ENCODE data around the gene LYSMD1.

DNA sequence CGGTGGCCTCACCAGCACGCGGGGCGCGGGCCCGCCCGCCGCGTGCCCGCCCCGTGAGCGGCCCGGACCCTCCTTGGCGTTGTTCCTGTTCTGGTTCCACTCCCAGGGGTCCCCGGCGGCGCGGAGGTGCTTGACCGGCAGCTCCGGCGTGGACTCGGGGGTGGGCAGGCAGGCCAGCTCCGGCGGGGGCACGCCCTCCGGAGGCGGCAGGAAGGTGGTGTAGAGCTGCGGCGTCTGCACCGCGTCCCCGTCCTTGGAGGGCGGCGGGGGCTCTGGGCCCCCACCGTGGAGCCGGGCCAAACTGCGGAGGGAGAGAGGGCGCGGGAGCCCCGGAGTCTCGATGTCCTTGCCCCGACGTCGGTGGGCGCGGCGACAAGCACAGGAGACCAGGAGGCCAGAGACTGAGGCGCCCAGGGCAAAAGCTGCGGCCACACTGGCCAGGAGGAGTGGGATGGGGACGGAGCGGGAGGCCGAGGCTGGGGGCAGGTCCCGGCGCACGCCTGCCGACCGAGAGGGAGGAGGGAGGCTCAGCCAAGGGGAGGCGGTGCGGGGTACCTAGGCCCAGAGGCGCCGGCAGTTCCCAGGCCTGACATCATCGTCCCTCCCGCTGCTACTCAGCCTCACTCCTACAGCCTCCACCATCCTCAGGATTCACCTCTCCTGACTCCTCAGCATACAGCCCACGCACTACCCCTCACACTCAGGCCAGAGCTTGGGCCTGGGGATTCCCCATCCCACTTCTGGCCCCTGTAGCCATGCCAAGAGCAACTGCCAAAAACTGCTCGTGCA is 32.5 kb downstream of the LYSMD1 start:
- TF ChIP-seq RAD21 (IDR thresholded peaks at IDR 0.05; ENCODE audit: low read length) (no peak), FOXM1 (IDR thresholded peaks at IDR 0.05; ENCODE audit: low read depth) (no peak), MXI1 (IDR thresholded peaks at IDR 0.05; ENCODE audit: low read depth, low read length) (no peak)
